Measurements from ENCODE around the gene ITGA1.
A peak's percentile ranks its signal among the peaks of the same experiment; 100 is the strongest.

The ITGA1 gene

DNA sequence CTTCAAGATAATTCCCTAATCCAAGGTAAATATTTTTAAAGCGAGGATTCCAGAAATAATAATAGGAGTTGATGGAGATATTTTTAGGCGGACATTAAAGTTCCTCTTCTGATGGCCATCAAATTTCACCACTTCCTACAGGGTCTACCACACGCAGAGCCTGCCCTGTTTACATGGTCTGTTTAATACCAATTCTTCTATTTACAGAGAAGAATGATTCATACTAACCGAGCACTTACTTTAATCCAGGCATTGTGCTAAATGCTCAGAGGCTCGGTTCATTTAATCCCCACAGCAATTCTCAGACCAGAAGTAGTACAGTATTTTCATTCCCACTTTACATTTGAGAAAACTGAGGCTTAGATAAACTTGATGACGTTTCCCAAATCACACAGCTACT is 3.0 kb upstream of the ITGA1 start:
- no peak overlapping the region for H3K4me3 Mint-ChIP-seq
- ATAC-seq (no peak), DNase-seq (no peak)
- H3K36me3 Mint-ChIP-seq (ENCODE audit: low read depth): no peaks in the 10 kb centered on the region
- peaks cover 36% of the 10 kb centered on the region for H3K4me1 Mint-ChIP-seq
- peaks cover 4% of the 10 kb centered on the region for H3K27me3 Mint-ChIP-seq
- H3K9me3 Mint-ChIP-seq: no peaks in the 10 kb centered on the region
- H3K27ac Mint-ChIP-seq: no peak overlapping the region

DNA sequence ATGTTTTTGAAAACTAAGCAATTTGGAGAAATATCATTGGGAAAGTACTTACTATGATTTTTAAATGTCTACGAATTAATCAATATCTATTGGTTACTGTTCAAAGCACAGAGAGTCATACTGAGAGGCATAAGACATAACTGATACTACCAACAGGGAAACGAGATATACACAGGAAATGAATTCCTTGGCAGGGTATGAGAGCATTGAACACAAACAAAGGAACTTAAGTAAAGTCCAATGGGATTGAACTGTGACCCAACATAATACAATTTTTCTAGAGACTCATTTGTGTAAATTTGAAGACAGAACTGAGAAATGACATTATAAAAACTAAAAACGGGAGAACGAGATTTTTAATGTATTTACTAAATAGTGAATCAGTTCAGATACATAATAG is 1.3 kb upstream of the ITGA1 start:
- peak overlapping the region; percentile 19 for H3K27ac Mint-ChIP-seq
- ATAC-seq: no peak
- H3K36me3 Mint-ChIP-seq (ENCODE audit: low read depth): no peaks in the 10 kb centered on the region
- H3K27me3 Mint-ChIP-seq: peaks cover 5% of the 10 kb centered on the region
- no peak for DNase-seq
- H3K9me3 Mint-ChIP-seq: no peaks in the 10 kb centered on the region
- no peak overlapping the region for H3K4me3 Mint-ChIP-seq
- H3K4me1 Mint-ChIP-seq: peaks cover 43% of the 10 kb centered on the region

DNA sequence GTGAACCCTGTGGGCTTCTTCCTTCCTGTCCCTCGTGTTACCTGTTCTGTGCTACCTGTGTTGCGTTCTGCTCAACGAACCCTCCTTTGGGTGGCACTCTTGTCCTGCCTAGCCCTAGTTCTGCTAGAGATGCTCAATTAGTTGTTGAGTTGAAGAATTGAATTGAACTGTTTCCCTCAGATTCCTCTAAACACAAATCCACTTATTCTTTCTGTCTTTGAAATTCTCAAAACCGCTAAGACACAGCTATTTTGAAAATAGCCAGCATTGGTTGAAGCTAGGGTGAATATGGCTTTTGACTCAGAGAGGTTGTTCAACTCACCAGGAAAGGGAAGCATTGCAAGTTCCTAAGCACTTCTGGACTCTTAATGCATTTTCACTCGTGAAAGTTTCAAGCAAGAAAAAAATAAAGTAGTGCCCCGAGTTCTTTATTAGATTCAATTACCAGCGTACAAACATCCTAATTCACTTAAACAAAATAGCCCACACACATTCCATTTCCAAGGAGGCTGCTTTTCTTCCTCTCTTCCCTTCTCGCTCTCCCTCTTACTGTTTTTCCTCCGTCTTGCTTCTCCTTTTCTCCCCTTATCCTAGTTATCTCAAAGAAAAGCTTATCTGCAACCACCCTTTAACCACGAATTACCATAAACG is 642 bp upstream of the ITGA1 start:
- ATAC-seq (no peak), DNase-seq (no peak)
- H3K27me3 Mint-ChIP-seq: peaks cover 5% of the 10 kb centered on the region
- peak overlapping the region; percentile 4 for H3K27ac Mint-ChIP-seq
- H3K9me3 Mint-ChIP-seq: no peaks in the 10 kb centered on the region
- peaks cover 43% of the 10 kb centered on the region for H3K4me1 Mint-ChIP-seq
- H3K4me3 Mint-ChIP-seq: peak overlapping the region; percentile 87
- no peaks in the 10 kb centered on the region for H3K36me3 Mint-ChIP-seq (ENCODE audit: low read depth)

DNA sequence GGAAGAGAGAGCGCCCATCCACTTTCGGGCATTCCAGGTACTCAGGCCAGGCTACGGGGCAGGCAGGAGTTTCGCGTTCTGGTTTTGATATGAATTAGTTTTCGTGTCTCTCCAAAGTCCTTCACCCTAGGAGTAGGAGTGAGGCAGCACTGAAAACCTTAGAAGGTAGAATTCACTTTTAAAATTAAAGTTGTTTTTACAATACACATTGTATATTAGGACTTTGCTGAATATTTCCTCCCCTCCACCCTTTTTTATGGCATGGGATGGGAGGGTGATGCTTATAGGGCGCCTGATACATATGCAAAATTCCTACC is 747 bp downstream of the ITGA1 start:
- no peaks in the 10 kb centered on the region for H3K36me3 Mint-ChIP-seq (ENCODE audit: low read depth)
- ATAC-seq: no peak
- peaks cover 5% of the 10 kb centered on the region for H3K27me3 Mint-ChIP-seq
- no peaks in the 10 kb centered on the region for H3K9me3 Mint-ChIP-seq
- no peak for DNase-seq
- H3K4me1 Mint-ChIP-seq: peaks cover 38% of the 10 kb centered on the region
- H3K27ac Mint-ChIP-seq: no peak overlapping the region
- peak overlapping the region; percentile 87 for H3K4me3 Mint-ChIP-seq

DNA sequence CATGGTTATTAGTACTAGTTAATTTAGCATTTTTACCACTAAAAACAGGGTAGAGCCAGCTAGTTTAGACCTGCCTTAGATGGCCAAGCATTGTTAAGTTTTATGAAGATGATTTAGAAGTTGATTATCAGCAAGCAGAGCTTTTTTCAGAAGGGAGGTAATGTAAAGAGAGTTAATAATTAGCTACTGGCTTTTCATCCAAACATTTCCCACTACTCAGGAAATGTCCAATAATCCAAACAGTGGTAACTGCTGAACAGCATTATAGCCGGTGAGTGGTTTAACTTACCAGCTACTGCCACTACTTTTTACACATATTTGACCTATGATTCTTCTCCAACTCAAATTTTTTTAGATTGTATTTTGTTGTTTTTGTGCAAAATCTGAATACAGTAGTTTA is 1.7 kb downstream of the ITGA1 start:
- Mint-ChIP-seq H3K9me3 (no peaks in the 10 kb centered on the region), H3K4me3 (peak overlapping the region; percentile 87), H3K27me3 (peaks cover 5% of the 10 kb centered on the region), H3K36me3 (ENCODE audit: low read depth) (no peaks in the 10 kb centered on the region), H3K27ac (no peak overlapping the region), H3K4me1 (peaks cover 34% of the 10 kb centered on the region)
- DNase-seq: no peak
- no peak for ATAC-seq

DNA sequence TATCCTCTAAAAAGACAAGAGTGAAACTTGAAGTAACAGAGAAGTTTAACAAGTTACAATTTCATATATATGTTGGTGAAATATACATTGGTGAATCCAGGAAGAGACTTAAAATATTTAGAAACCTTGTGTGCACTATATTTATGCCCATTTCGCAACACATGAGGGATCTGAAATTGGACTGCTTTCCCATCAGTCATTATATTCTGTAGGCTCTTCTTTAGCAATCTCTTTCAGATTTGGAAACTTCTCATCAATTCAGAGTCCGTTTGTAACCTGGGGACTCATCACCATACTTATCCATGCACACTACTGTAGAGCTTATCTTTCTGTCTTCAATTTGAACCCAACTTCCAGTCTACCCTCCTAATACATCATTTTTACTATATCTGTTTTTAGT is 2.1 kb downstream of the ITGA1 start:
- Mint-ChIP-seq H3K27ac (no peak overlapping the region), H3K9me3 (no peaks in the 10 kb centered on the region), H3K4me1 (peaks cover 34% of the 10 kb centered on the region), H3K27me3 (peaks cover 5% of the 10 kb centered on the region), H3K4me3 (peak overlapping the region; percentile 87), H3K36me3 (ENCODE audit: low read depth) (peaks cover 1% of the 10 kb centered on the region)
- no peak for ATAC-seq
- no peak for DNase-seq

DNA sequence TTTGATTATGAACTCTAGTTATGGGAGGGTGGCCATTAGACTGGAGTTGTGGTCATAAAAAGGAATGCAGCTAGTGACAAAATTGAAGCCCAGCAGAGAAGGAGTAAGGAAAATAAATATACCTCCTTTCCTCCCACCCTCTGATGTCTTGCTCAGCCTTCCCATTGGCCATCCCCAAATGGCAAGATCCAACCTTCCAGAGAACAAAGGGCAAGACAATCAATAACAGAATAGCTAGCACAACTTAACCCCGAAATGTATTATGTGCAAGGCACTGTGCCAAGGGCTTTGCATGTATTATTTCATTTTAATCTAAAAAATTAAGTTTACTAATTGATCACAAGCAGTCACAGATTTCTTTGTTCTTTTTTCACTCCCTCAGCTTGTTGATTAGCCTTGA is 3.6 kb downstream of the ITGA1 start:
- no peaks in the 10 kb centered on the region for H3K9me3 Mint-ChIP-seq
- DNase-seq: no peak
- peaks cover 30% of the 10 kb centered on the region for H3K4me1 Mint-ChIP-seq
- peaks cover 4% of the 10 kb centered on the region for H3K27me3 Mint-ChIP-seq
- no peak for ATAC-seq
- no peak overlapping the region for H3K4me3 Mint-ChIP-seq
- no peak overlapping the region for H3K27ac Mint-ChIP-seq
- peaks cover 1% of the 10 kb centered on the region for H3K36me3 Mint-ChIP-seq (ENCODE audit: low read depth)

DNA sequence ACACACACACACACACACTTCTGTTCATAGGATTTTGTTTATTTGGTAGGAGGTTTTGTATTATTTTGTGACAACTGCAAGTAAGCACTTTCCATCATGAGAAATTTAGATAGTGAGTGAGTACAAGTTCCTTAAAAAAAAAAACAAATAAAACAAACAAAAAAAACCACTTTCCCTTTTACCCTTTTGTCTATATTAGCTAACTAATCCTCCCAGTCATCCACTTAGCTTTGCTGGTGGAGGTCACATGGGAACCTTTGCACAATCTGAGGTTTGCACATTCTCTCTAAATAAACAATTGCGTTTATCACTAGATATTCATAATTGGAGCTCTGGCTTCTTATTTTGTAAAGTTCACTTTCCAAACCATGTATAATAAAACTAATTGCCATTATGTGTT is 6.8 kb downstream of the ITGA1 start:
- no peaks in the 10 kb centered on the region for H3K9me3 Mint-ChIP-seq
- H3K27ac Mint-ChIP-seq: no peak overlapping the region
- H3K27me3 Mint-ChIP-seq: peaks cover 1% of the 10 kb centered on the region
- DNase-seq (no peak), ATAC-seq (no peak)
- H3K36me3 Mint-ChIP-seq (ENCODE audit: low read depth): peaks cover 1% of the 10 kb centered on the region
- H3K4me1 Mint-ChIP-seq: peaks cover 33% of the 10 kb centered on the region
- H3K4me3 Mint-ChIP-seq: no peak overlapping the region

DNA sequence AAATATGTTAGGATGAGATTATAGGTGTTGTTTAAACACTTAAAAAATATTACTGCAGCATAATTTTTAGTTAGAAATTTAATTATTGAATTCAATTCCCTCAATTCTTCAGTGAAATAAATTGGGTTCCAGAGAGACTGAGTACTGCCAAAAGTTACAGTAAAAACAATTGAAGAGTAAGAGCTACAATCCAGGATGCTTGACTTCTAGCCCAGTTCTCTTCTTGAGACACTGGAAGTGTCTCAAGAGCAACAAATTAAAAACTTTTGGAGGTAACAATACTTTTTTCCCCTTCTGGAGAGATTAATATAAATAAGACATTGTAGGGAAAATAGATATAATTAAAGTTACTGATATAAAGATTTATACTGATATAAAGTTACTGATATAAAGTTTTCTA is 8.3 kb downstream of the ITGA1 start:
- no peak overlapping the region for H3K27ac Mint-ChIP-seq

DNA sequence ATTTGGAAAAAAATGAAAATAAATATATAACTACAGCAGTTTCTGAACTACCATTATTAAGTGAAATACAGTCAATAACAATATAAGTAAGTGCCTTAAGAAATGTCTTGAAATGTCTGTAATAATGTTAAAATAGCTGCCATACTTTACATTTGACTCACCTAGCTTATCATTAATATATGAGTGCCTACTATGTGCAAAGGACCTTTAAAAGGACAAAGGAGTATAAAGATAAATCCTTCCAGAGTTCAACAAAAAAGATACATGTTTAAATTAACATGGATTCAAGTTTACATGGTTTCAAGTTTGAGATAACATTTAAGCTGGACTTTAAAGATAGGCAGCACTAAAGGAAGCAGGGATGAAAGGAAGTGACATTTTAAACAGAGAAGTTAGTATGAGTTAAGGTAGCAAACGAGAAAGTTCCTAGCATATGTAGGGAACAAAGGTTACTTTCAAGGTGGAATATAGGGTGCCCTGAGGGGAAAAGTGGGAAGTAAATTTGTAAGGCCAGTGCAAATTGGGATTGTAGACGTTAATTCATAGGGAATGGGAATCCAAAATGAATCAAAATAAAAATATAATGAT is 8.9 kb downstream of the ITGA1 start:
- Mint-ChIP-seq H3K27ac (no peak overlapping the region), H3K4me1 (peaks cover 41% of the 10 kb centered on the region), H3K36me3 (ENCODE audit: low read depth) (peaks cover 21% of the 10 kb centered on the region), H3K27me3 (peaks cover 2% of the 10 kb centered on the region), H3K9me3 (no peaks in the 10 kb centered on the region), H3K4me3 (no peak overlapping the region)
- no peak for DNase-seq
- no peak for ATAC-seq

More for the DNA sequence above, 8.3 kb downstream of the ITGA1 start:
- Mint-ChIP-seq H3K9me3 (no peaks in the 10 kb centered on the region), H3K4me1 (peaks cover 36% of the 10 kb centered on the region), H3K4me3 (no peak overlapping the region), H3K36me3 (ENCODE audit: low read depth) (peaks cover 16% of the 10 kb centered on the region), H3K27me3 (peaks cover 2% of the 10 kb centered on the region)
- DNase-seq (no peak), ATAC-seq (no peak)

DNA sequence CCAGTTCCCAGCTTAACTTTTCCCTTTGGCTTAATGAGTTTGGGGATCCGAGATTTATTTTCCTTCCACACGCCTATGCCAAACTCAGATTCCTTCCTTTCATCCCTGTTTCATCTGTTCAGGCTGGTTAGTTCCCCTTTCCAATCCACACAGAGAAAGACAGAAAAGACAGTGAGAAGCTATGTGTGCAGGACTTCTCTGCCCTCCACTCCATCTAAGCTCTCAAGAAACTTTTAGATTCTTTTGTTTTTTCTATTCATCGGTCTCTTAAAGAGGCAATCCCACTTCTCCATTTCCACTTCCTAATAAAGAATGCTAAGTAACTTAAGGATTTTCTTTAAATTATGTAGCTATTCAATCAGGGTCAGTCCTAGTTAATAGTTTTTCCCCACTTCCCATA is 11.2 kb downstream of the ITGA1 start:
- Mint-ChIP-seq H3K36me3 (ENCODE audit: low read depth) (peaks cover 37% of the 10 kb centered on the region), H3K9me3 (no peaks in the 10 kb centered on the region), H3K4me3 (peak overlapping the region; percentile 94), H3K4me1 (peaks cover 61% of the 10 kb centered on the region), H3K27ac (no peak overlapping the region), H3K27me3 (peaks cover 2% of the 10 kb centered on the region)
- DNase-seq (no peak), ATAC-seq (no peak)

DNA sequence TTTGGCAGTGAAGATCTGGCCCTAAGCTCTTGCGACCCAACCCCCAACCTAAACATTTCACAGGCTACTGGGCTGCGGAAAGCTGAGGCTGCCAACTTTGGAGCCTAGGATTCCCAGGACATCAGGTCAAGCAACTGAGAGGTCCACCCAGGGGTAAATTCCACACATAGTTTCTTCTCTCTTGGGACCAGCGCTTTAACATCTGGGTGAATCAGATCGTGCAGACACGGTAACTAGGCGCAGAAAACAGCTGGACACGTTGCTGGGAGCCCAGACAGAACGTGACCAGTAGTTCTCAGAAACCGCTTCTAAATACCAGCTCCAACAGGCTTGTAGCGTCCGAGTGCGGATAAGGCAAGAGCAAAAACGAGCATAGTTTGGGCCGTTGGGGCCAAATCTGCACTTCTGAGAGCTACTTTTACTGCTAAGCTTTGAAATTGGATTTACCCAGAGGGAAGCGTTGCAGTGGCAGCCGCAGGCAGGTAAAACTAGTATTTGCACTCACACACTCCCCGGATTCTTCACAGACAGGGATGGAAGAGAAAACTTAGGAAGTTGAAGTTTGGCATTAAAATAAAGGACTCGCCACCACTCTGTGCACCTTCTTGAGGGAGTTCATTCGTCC is 11.8 kb downstream of the ITGA1 start:
- Mint-ChIP-seq H3K27ac (peak overlapping the region; percentile 98), H3K9me3 (no peaks in the 10 kb centered on the region), H3K27me3 (peaks cover 2% of the 10 kb centered on the region), H3K4me1 (peaks cover 66% of the 10 kb centered on the region), H3K4me3 (peak overlapping the region; percentile 94), H3K36me3 (ENCODE audit: low read depth) (peaks cover 41% of the 10 kb centered on the region)
- DNase-seq: peak; percentile 28
- peak; percentile 9 for ATAC-seq

DNA sequence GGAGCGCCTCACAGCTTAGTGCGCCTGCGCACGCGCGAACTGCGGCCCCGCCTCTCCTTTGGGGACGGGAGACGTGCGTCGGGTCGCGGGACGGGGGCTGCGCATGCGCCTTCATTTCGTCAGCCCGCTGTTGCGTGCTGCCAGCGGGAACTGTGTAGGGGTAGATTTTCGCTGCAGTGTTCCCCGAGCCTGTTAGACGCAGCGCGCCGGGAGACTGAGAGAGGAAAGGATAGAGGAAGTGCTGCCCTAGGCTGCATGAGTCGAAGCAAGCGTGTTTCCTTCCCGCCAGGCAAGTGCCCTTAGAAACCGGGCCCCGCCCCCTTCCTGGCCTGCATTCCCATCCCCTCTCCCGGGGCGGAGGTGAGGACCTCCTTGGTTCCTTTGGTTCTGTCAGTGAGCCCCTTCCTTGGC is 12.3 kb downstream of the ITGA1 start:
- H3K4me1 Mint-ChIP-seq: peaks cover 70% of the 10 kb centered on the region
- DNase-seq (peak; percentile 97), ATAC-seq (peak; percentile 89)
- peak overlapping the region; percentile 94 for H3K4me3 Mint-ChIP-seq
- peak overlapping the region; percentile 98 for H3K27ac Mint-ChIP-seq
- peaks cover 2% of the 10 kb centered on the region for H3K27me3 Mint-ChIP-seq
- H3K36me3 Mint-ChIP-seq (ENCODE audit: low read depth): peaks cover 44% of the 10 kb centered on the region
- no peaks in the 10 kb centered on the region for H3K9me3 Mint-ChIP-seq

DNA sequence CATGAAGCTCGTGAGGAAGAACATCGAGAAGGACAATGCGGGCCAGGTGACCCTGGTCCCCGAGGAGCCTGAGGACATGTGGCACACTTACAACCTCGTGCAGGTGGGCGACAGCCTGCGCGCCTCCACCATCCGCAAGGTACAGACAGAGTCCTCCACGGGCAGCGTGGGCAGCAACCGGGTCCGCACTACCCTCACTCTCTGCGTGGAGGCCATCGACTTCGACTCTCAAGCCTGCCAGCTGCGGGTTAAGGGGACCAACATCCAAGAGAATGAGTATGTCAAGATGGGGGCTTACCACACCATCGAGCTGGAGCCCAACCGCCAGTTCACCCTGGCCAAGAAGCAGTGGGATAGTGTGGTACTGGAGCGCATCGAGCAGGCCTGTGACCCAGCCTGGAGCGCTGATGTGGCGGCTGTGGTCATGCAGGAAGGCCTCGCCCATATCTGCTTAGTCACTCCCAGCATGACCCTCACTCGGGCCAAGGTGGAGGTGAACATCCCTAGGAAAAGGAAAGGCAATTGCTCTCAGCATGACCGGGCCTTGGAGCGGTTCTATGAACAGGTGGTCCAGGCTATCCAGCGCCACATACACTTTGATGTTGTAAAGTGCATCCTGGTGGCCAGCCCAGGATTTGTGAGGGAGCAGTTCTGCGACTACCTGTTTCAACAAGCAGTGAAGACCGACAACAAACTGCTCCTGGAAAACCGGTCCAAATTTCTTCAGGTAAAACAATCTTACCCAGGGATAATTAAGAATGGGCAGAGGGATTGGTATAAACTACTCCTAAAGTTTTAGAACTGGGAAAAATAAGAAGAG is 12.9 kb downstream of the ITGA1 start:
- DNase-seq: peak; percentile 62
- Mint-ChIP-seq H3K9me3 (no peaks in the 10 kb centered on the region), H3K36me3 (ENCODE audit: low read depth) (peaks cover 49% of the 10 kb centered on the region), H3K27ac (peak overlapping the region; percentile 98), H3K27me3 (peaks cover 2% of the 10 kb centered on the region), H3K4me1 (peaks cover 75% of the 10 kb centered on the region), H3K4me3 (peak overlapping the region; percentile 94)
- ATAC-seq: peak; percentile 75

DNA sequence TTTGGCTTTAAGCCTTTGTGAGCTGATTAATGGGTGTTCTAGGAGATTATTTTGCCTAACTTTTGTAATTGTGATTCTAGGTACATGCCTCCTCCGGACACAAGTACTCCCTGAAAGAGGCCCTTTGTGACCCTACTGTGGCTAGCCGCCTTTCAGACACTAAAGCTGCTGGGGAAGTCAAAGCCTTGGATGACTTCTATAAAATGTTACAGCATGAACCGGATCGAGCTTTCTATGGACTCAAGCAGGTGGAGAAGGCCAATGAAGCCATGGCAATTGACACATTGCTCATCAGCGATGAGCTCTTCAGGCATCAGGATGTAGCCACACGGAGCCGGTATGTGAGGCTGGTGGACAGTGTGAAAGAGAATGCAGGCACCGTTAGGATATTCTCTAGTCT is 13.6 kb downstream of the ITGA1 start:
- Mint-ChIP-seq H3K27me3 (peaks cover 2% of the 10 kb centered on the region), H3K4me3 (peak overlapping the region; percentile 94), H3K27ac (peak overlapping the region; percentile 98), H3K9me3 (no peaks in the 10 kb centered on the region), H3K36me3 (ENCODE audit: low read depth) (peaks cover 51% of the 10 kb centered on the region), H3K4me1 (peaks cover 75% of the 10 kb centered on the region)
- ATAC-seq (no peak), DNase-seq (no peak)
